Motor neuron (in vitro differentiated cells): ENCODE measurements around the gene MBLAC1. TPM values are rescaled to one million over a fixed set of nuclear protein-coding genes. Genes with fewer than 3 reads are reported as not detected.
A peak's percentile ranks its signal among the peaks of the same experiment; 100 is the strongest.

Experiments used
- ATAC-seq, 8 experiments: fragments of 200-7000 bp; cut with Tn5 transposase; replicated peaks in 6 of 8; 2 replicates each; pipeline ENCODE4 v1.8.0; 2021; ENCODE audit warnings: mild to moderate bottlenecking in 8 of 8, moderate library complexity in 8 of 8
- H3K27ac ChIP-seq, 2 donors: fragments of 250-450 bp; sonication (Bioruptor Pico); 2 replicates each; pipeline ENCODE4 v1.9.0; 2021; ENCODE audit warnings: antibody characterized with exemption in 2 of 2, mild to moderate bottlenecking in 2 of 2, moderate library complexity in 1 of 2
- H3K4me1 ChIP-seq, 2 donors: fragments of 250-450 bp; sonication (Bioruptor Pico); replicated peaks in 1 of 2; 2 replicates each; pipeline ENCODE4 v1.6.1; 2021; ENCODE audit warnings: antibody characterized with exemption in 2 of 2, mild to moderate bottlenecking in 2 of 2, moderate library complexity in 1 of 2
- H3K4me3 ChIP-seq, 5 donors: fragments of 250-450 bp; sonication (Bioruptor Pico); 2 replicates each; pipeline ENCODE4 v1.9.0; 2021; ENCODE audit warnings: antibody characterized with exemption in 5 of 5, mild to moderate bottlenecking in 5 of 5, moderate library complexity in 4 of 5
- WGBS, 10 experiments: fragments of 450-650 bp; shearing (Covaris generic); methylation state at CpG; one replicate each; pipeline ENCODE4 v1.0.0; 2022; 5-methylcytosine and 5-hydroxymethylcytosine counted together
- in situ Hi-C, 9 experiments: fragments of 400-800 bp; cut with MboI; loops; one replicate each; pipeline ENCODE4 v1.15.0; 2021; ENCODE audit warnings: low sequenced_read_pairs in 9 of 9, low pct_unique_long_range_greater_than_20kb in 2 of 9; ENCODE audit not compliant: unreplicated experiment in 9 of 9
- total RNA-seq, 8 experiments: library from RNA; unstranded; fragments of 300-600 nt; gene quantifications; 2 replicates each; pipeline versions ENCODE4 v1.2.3 to v1.2.4, GENCODE V29; 2022

Gene MBLAC1
- total RNA-seq, 8 experiments from 2014 or later, result 1.7 to 5.1 (median 4.1) TPM

DNA sequence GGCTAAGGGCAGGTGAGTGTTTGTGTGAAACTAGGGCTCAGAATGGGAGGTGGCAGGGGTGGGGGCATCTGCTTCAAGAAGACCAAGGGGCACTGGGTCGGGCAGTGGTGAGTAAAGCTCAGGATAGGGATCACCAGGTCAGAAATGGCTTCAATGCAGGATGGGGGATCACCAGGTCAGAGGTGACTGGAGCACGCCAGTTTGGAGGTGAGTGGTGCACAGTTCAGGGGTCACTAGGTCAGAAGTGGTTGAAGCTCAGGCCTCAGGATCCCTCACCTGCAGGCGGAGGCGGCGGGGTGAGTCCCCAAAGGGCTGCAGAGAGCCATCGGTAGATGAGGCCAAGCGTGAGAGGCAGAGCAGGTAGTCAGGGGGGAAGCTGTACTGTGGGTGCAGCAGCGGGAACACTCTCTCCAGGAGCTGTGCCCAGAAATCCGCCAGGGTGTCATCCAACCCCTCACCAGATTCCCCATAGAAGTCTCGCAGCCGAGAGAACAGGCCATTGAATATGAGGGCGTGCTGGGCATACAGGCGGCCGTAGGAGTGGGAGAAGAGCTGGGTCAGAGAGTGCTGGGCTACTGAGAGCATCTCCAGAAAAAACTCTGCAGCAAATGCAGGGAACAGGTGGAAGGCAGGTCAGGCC, 48.6 kb downstream of the MBLAC1 start:
- 77 to 100% (median 96%) methylated on average over 1 to 7 of the region's 14 CpGs; no CpG with 5 or more reads in 1 of the 10 experiments for WGBS, 10 experiments
- Histone ChIP-seq H3K27ac (no peak overlapping the region), H3K4me3 (peak overlapping the region in 1 of 5 donors; percentile 98), H3K4me1 (peaks cover 7 to 21% of the 10 kb centered on the region in 2 donors)
- no peak for ATAC-seq
- in situ Hi-C loops, result no loop called here

- Histone ChIP-seq H3K4me3 (peak overlapping the region; percentile 60 to 98 (median 78)), H3K4me1 (peaks cover 7 to 12% of the 10 kb centered on the region in 2 donors), H3K27ac (peak overlapping the region in 1 of 2 donors; percentile 83)
- no peak for ATAC-seq
- WGBS, 10 experiments, result 0 to 90% (median 60%) methylated on average over 1 to 2 of the region's 14 CpGs; no CpG with 5 or more reads in 5 of the 10 experiments
- in situ Hi-C loops, result no loop called here
These were observed 49.6 kb downstream of the MBLAC1 start for GRCh38 chr7:100176096-100177044.

GRCh38 chr7:100177045-100178001, 50.6 kb downstream of the MBLAC1 start, which contains the start of the genes GPC2 and STAG3:
Gene GPC2, minus strand, starts transcription at chr7:100177381. Its CDS starts 182 bp downstream, at chr7:100177199.
Gene STAG3, plus strand, starts transcription at chr7:100177918. Its CDS starts 2,639 bp downstream, at chr7:100180557.
- 0 to 24% methylated on average over 1 to 12 of the region's 78 CpGs; no CpG with 5 or more reads in 8 of the 10 experiments for WGBS, 10 experiments

More at GRCh38 chr7:100177045-100178001, 50.6 kb downstream of the MBLAC1 start, which contains the start of the genes GPC2 and STAG3:
- peak; percentile 92 to 97 (median 96) for ATAC-seq
- H3K4me3 ChIP-seq, result peak within 1 kb of the TSS; percentile 60 to 98 (median 78)
- in situ Hi-C loops, result no loop called here
- peaks cover 4 to 9% of the 10 kb centered on the region in 2 donors for H3K4me1 ChIP-seq
- peak within 1 kb of the TSS; percentile 10 to 83 for H3K27ac ChIP-seq

Other genes starting within 250 kb of the MBLAC1 start
- under 1 TPM in 5 of 8 experiments, not detected in 3; 0.21 to 0.70 (median 0.62) TPM for gene OR2AE1, start 249.9 kb upstream of the MBLAC1 start, total RNA-seq
- 10 to 100 TPM in 5 of 8 experiments, 1 to 10 TPM in 2, not detected in 1; 8.5 to 37.9 (median 11.9) TPM for gene TRIM4, start 207.4 kb upstream of the MBLAC1 start, total RNA-seq
- gene GJC3, start 197.3 kb upstream of the MBLAC1 start, total RNA-seq, result 1 to 10 TPM in 1 of 8 experiments, under 1 TPM in 5, not detected in 2; 0.18 to 3.7 (median 0.46) TPM
- 100 to 1,000 TPM in 1 of 8 experiments, 10 to 100 TPM in 2, 1 to 10 TPM in 1, under 1 TPM in 2, not detected in 2; 0.08 to 229 (median 12.5) TPM for gene AZGP1, start 150.9 kb upstream of the MBLAC1 start, total RNA-seq
- gene ZKSCAN1, start 111.4 kb upstream of the MBLAC1 start, total RNA-seq, result 10 to 100 TPM; 26.1 to 68.7 (median 48.3) TPM
- gene ZSCAN21, start 77.2 kb upstream of the MBLAC1 start, total RNA-seq, result 10 to 100 TPM in 7 of 8 experiments, 1 to 10 TPM in 1; 5.9 to 19.5 (median 16.1) TPM
- gene ZNF3, start 45.2 kb upstream of the MBLAC1 start, total RNA-seq, result 10 to 100 TPM; 32.4 to 63.8 (median 49.4) TPM
- gene COPS6, start 38.0 kb upstream of the MBLAC1 start, total RNA-seq, result 100 to 1,000 TPM in 2 of 8 experiments, 10 to 100 TPM in 6; 36.8 to 128 (median 72.2) TPM
- 100 to 1,000 TPM in 3 of 8 experiments, 10 to 100 TPM in 5; 15.0 to 262 (median 73.9) TPM for gene MCM7, start 25.6 kb upstream of the MBLAC1 start, total RNA-seq
- gene AP4M1, start 25.3 kb upstream of the MBLAC1 start, total RNA-seq, result 10 to 100 TPM in 7 of 8 experiments, 1 to 10 TPM in 1; 9.5 to 21.1 (median 16.3) TPM
- gene TAF6, start 7.6 kb upstream of the MBLAC1 start, total RNA-seq, result 10 to 100 TPM; 18.0 to 49.1 (median 33.5) TPM
- 10 to 100 TPM; 11.3 to 46.0 (median 16.2) TPM for gene CNPY4, start 7.3 kb upstream of the MBLAC1 start, total RNA-seq
- gene LAMTOR4, start 22.0 kb downstream of the MBLAC1 start, total RNA-seq, result 100 to 1,000 TPM in 5 of 8 experiments, 10 to 100 TPM in 3; 74.0 to 145 (median 111) TPM
- 10 to 100 TPM in 7 of 8 experiments, 1 to 10 TPM in 1; 9.5 to 24.7 (median 17.9) TPM for gene TRAPPC14, start 31.8 kb downstream of the MBLAC1 start, total RNA-seq
- gene GAL3ST4, start 41.6 kb downstream of the MBLAC1 start, total RNA-seq, result 1 to 10 TPM; 1.6 to 5.0 (median 2.7) TPM
- gene GPC2, start 50.4 kb downstream of the MBLAC1 start, total RNA-seq, result 100 to 1,000 TPM in 3 of 8 experiments, 10 to 100 TPM in 2, 1 to 10 TPM in 2, under 1 TPM in 1; 0.92 to 103 (median 54.7) TPM
- 10 to 100 TPM in 2 of 8 experiments, 1 to 10 TPM in 6; 2.1 to 18.0 (median 7.5) TPM for gene STAG3, start 51.0 kb downstream of the MBLAC1 start, total RNA-seq
- 10 to 100 TPM in 1 of 8 experiments, 1 to 10 TPM in 4, under 1 TPM in 1, not detected in 2; 0.98 to 10.7 (median 2.5) TPM for gene PVRIG, start 93.0 kb downstream of the MBLAC1 start, total RNA-seq
- 1 to 10 TPM; 1.9 to 7.9 (median 4.1) TPM for gene SPDYE3, start 180.7 kb downstream of the MBLAC1 start, total RNA-seq
- 100 to 1,000 TPM in 1 of 8 experiments, 10 to 100 TPM in 7; 10.6 to 107 (median 19.6) TPM for gene PILRB, start 231.2 kb downstream of the MBLAC1 start, total RNA-seq
- gene PILRA, start 246.5 kb downstream of the MBLAC1 start, total RNA-seq, result 1 to 10 TPM in 7 of 8 experiments, under 1 TPM in 1; 0.88 to 9.4 (median 3.0) TPM